DOHH2 (cell line): ENCODE measurements around the gene LNX1.

Experiments
- EZH2phosphoT487 ChIP-seq: fragments of 200-600 bp; sonication (generic); IDR thresholded peaks from 2 replicates; pipeline ENCODE4 v1.6.1; 2017; ENCODE audit warnings: borderline replicate concordance, mild to moderate bottlenecking, antibody characterized with exemption, low read length, moderate library complexity, mixed read lengths
- TF ChIP-seq, protein P1 (sequence below): fragments of 200-600 bp; sonication (generic); IDR thresholded peaks from one replicate; pipeline ENCODE4 v1.5.1; 2014; ENCODE audit warnings: antibody characterized with exemption, mild to moderate bottlenecking, low read depth, low read length; ENCODE audit not compliant: poor library complexity, severe bottlenecking

DNA sequence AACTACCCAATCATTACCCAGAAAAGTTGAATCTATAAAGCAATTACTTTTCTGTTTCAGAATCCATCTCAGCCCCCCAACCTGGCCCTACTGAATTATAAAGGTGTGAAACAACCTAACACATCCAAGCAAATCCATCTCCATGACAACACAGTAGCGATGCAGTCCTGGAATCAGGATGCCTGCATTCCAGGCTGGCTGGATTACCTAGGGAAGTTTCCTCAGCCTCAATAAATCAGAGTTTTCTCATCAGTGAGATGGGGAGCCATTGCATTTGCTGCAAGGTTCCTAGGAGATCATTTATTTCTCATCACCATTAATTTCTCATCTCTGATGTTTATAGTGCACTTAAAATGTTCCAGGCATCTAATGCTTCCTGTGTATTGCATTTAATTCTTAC, 46.0 kb downstream of the LNX1 start:
- TF ChIP-seq, protein P1, sequence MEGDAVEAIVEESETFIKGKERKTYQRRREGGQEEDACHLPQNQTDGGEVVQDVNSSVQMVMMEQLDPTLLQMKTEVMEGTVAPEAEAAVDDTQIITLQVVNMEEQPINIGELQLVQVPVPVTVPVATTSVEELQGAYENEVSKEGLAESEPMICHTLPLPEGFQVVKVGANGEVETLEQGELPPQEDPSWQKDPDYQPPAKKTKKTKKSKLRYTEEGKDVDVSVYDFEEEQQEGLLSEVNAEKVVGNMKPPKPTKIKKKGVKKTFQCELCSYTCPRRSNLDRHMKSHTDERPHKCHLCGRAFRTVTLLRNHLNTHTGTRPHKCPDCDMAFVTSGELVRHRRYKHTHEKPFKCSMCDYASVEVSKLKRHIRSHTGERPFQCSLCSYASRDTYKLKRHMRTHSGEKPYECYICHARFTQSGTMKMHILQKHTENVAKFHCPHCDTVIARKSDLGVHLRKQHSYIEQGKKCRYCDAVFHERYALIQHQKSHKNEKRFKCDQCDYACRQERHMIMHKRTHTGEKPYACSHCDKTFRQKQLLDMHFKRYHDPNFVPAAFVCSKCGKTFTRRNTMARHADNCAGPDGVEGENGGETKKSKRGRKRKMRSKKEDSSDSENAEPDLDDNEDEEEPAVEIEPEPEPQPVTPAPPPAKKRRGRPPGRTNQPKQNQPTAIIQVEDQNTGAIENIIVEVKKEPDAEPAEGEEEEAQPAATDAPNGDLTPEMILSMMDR, result no peak
- TF ChIP-seq EZH2phosphoT487, result no peak
